Endothelial cell of umbilical vein (primary cell): ENCODE measurements around the gene SORL1. TPM values are rescaled to one million over a fixed set of nuclear protein-coding genes. Genes with fewer than 3 reads are reported as not detected.

Experiments used
- BruUV-seq: library from RNA; stranded (reverse); fragments of 400-500 nt; replicated peaks from 2 replicates; lab custom pipeline; 2021; lab: Mats Ljungman, UMichigan
- CTCF ChIA-PET: fragments of 300-600, 350-600 bp; sonication (Branson Sonifier 250); formaldehyde crosslinking; loops from one replicate; lab custom pipeline; 2021; ENCODE audit warnings: antibody characterized with exemption, inconsistent platforms; lab: Charles Lee
- POLR2A ChIA-PET: fragments of 300-600, 350-600 bp; sonication (Branson Sonifier 250); formaldehyde crosslinking; loops from one replicate; lab custom pipeline; 2021; ENCODE audit warnings: antibody characterized with exemption, inconsistent platforms; lab: Charles Lee
- DNase-seq: peaks from one replicate; pipeline ENCODE4 v3.0.0-alpha.2; 2011; ENCODE audit warnings: low read depth, low spot score
- FAIRE-seq: peaks from 2 replicates; lab custom pipeline; 2011; peaks lifted over from hg19 to GRCh38; lab: Jason Lieb, UNC
- H2AFZ ChIP-seq: 2 replicates; pipeline ENCODE4 v1.6.0; 2012; ENCODE audit warnings: low read depth, low read length, control low read depth, inconsistent platforms
- H3K27ac ChIP-seq: 2 replicates; pipeline ENCODE4 v1.5.1; 2011; ENCODE audit warnings: low read depth, mild to moderate bottlenecking, control low read depth, low read length, moderate library complexity; ENCODE audit not compliant: insufficient read depth
- H3K27me3 ChIP-seq, 2 experiments: 2 replicates each; pipeline versions ENCODE4 v1.6.0 to v1.6.1; 2011; ENCODE audit warnings: low read length in 2 of 2, mixed read lengths in 1 of 2; ENCODE audit not compliant: control insufficient read depth in 2 of 2, insufficient read depth in 2 of 2
- H3K36me3 ChIP-seq, 2 experiments: 2 replicates in 1 of 2; 3 replicates in 1 of 2; pipeline ENCODE4 v1.5.1; 2011; ENCODE audit warnings: low read length in 2 of 2, mild to moderate bottlenecking in 1 of 2, moderate library complexity in 1 of 2; ENCODE audit not compliant: control insufficient read depth in 2 of 2, insufficient read depth in 2 of 2; ENCODE audit errors: extremely low read depth in 1 of 2
- H3K4me1 ChIP-seq: 3 replicates; pipeline ENCODE4 v1.5.1; 2011; ENCODE audit warnings: mild to moderate bottlenecking, low read length; ENCODE audit not compliant: control insufficient read depth, insufficient read depth; ENCODE audit errors: extremely low read depth
- H3K4me2 ChIP-seq: 2 replicates; pipeline ENCODE4 v1.6.1; 2011; ENCODE audit warnings: low read length, control low read depth, mixed read lengths; ENCODE audit not compliant: insufficient read depth
- H3K4me3 ChIP-seq, 3 experiments: fragments of 200-600 bp in 1 of 3; sonication (generic), shearing (Covaris generic) in 1 of 3; replicated peaks in 1 of 3; 2 replicates each; pipeline ENCODE4 v1.5.1; 2011 to 2016; ENCODE audit warnings: control low read depth in 3 of 3, low read length in 3 of 3, mild to moderate bottlenecking in 2 of 3, inconsistent platforms in 1 of 3, low read depth in 1 of 3, moderate library complexity in 1 of 3; ENCODE audit not compliant: insufficient read depth in 1 of 3
- H3K79me2 ChIP-seq: 2 replicates; pipeline ENCODE4 v1.6.0; 2012; ENCODE audit warnings: low read length, inconsistent platforms; ENCODE audit not compliant: control insufficient read depth, insufficient read depth
- H3K9ac ChIP-seq: replicated peaks from 2 replicates; pipeline ENCODE3; 2011; ENCODE audit warnings: low read length, control low read depth; ENCODE audit not compliant: insufficient read depth; ENCODE audit errors: extremely low read depth
- H3K9me1 ChIP-seq: replicated peaks from 3 replicates; pipeline ENCODE4 v1.6.0; 2011; ENCODE audit warnings: mild to moderate bottlenecking, low read length; ENCODE audit not compliant: control insufficient read depth, insufficient read depth; ENCODE audit errors: extremely low read depth
- H3K9me3 ChIP-seq: replicated peaks from 2 replicates; pipeline ENCODE4 v1.5.1; 2012; ENCODE audit warnings: low read length, inconsistent platforms; ENCODE audit not compliant: control insufficient read depth, insufficient read depth
- H4K20me1 ChIP-seq: replicated peaks from 2 replicates; pipeline ENCODE3; 2011; ENCODE audit warnings: mild to moderate bottlenecking, low read length; ENCODE audit not compliant: control insufficient read depth, insufficient read depth; ENCODE audit errors: extremely low read depth
- CTCF ChIP-seq, 2 donors: IDR thresholded peaks; 1 replicate in 1 of 2; 2 replicates in 1 of 2; pipeline ENCODE4 v1.5.1; 2011; ENCODE audit warnings: low read length in 2 of 2, mild to moderate bottlenecking in 2 of 2, moderate library complexity in 2 of 2, control low read depth in 1 of 2, inconsistent platforms in 1 of 2, low read depth in 1 of 2; ENCODE audit not compliant: insufficient read depth in 1 of 2; ENCODE audit errors: extremely low read depth in 1 of 2
- EZH2 ChIP-seq: IDR thresholded peaks from 2 replicates; pipeline ENCODE4 v1.6.1; 2012; ENCODE audit warnings: borderline replicate concordance, low read depth, mild to moderate bottlenecking, moderate library complexity, low read length, inconsistent platforms; ENCODE audit not compliant: severe bottlenecking
- FOS ChIP-seq: IDR thresholded peaks from 2 replicates; pipeline ENCODE4 v1.6.1; 2011; ENCODE audit warnings: mild to moderate bottlenecking, low read length, moderate library complexity, borderline replicate concordance; ENCODE audit not compliant: insufficient read depth
- GATA2 ChIP-seq: IDR thresholded peaks from 2 replicates; pipeline ENCODE4 v1.7.0; 2011; ENCODE audit warnings: low read depth, mild to moderate bottlenecking, moderate library complexity, mixed read lengths, low read length; ENCODE audit not compliant: insufficient read length, insufficient read depth
- JUN ChIP-seq: IDR thresholded peaks from 2 replicates; pipeline ENCODE4 v1.6.1; 2011; ENCODE audit warnings: borderline replicate concordance, low read depth; ENCODE audit not compliant: insufficient read length, insufficient read depth
- MAX ChIP-seq: IDR thresholded peaks from 2 replicates; pipeline ENCODE4 v1.6.1; 2011; ENCODE audit not compliant: insufficient read depth, insufficient read length
- MYC ChIP-seq: IDR thresholded peaks from one replicate; pipeline ENCODE4 v1.6.1; 2011; ENCODE audit warnings: mild to moderate bottlenecking, low read depth, low read length
- POLR2A ChIP-seq: IDR thresholded peaks from 2 replicates; pipeline ENCODE4 v1.6.1; 2012; ENCODE audit warnings: low read depth, mild to moderate bottlenecking, control low read depth, low read length
- POLR2AphosphoS5 ChIP-seq: IDR thresholded peaks from 2 replicates; pipeline ENCODE4 v1.6.1; 2012; ENCODE audit warnings: low read depth, mild to moderate bottlenecking, control low read depth, low read length, moderate library complexity; ENCODE audit not compliant: insufficient read depth
- dilution Hi-C: fragments of 300-500 bp; cut with MboI; formaldehyde crosslinking; loops from one replicate; pipeline ENCODE4 v1.15.0; 2019; ENCODE audit warnings: low sequenced_read_pairs; ENCODE audit not compliant: extremely low pct_ligation_motif_present
- intact Hi-C: fragments of 100-400 bp; cut with micrococcal nuclease; formaldehyde crosslinking; loops from one replicate; pipeline ENCODE4 v1.10.0; 2022
- polyA plus RNA-seq, 4 experiments: library from polyadenylated mRNA; depleted of rRNA in 3 of 4; stranded (reverse) in 3 of 4; unstranded in 1 of 4; fragments of >200 nt; gene quantifications; 2 replicates each; pipeline versions ENCODE4 v1.2.1 to v1.2.3, GENCODE V29; 2011 to 2012; ENCODE audit warnings: missing spikeins in 1 of 4
- total RNA-seq: library from RNA; stranded (reverse); gene quantifications from 2 replicates; pipeline ENCODE4 v1.2.3, GENCODE V29; 2021

The SORL1 gene
- total and polyA plus RNA-seq, 2 donors (not counting 3 experiments of a cell fraction or from before 2014, with no cell fraction given) = 0.17 to 0.31 TPM

DNA sequence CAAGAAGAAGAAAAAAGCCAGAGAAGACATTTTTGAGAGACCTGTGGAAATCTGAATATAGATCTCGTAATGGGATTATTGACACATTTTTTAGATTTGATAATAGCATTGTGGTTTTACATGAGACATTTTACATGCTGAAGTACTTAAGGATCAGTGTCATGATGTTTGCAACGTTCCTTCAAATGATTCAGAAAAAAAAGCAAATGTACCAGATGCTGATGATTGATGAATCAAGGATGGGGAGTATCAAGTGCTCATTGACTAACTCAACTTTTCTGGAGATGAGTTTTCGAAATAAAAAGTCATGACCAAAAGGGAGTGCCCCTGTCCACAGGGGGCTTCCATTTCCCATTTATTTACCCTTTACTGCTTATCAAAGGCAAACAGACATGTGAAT, 207.7 kb downstream of the SORL1 start:
- ChIA-PET POLR2A (no interaction called here), CTCF (no interaction called here)
- H3K9me1 ChIP-seq = no peaks in the 10 kb centered on the region
- H3K79me2 ChIP-seq = no peaks in the 10 kb centered on the region
- H3K9ac ChIP-seq = no peak overlapping the region
- H3K9me3 ChIP-seq = no peaks in the 10 kb centered on the region
- no TSS peak for BruUV-seq
- no peak overlapping the region for H3K27ac ChIP-seq
- peaks cover 2% of the 10 kb centered on the region for H3K4me1 ChIP-seq
- no peak for FAIRE-seq
- H2AFZ ChIP-seq = no peak overlapping the region
- no peak overlapping the region for H3K4me3 ChIP-seq
- no peak overlapping the region for H3K4me2 ChIP-seq
- dilution Hi-C loops = no loop called here
- TF ChIP-seq CTCF (IDR thresholded peaks at IDR 0.05; ENCODE audit: extremely low read depth in 1 of 2, insufficient read depth in 1 of 2, low read depth in 1 of 2, low read length in 2 of 2) (no peak), JUN (no peak), MAX (no peak), EZH2 (no peak), GATA2 (no peak), POLR2AphosphoS5 (no peak), MYC (no peak), FOS (no peak), POLR2A (no peak)
- no peaks in the 10 kb centered on the region for H4K20me1 ChIP-seq
- no peak for DNase-seq
- no peaks in the 10 kb centered on the region for H3K36me3 ChIP-seq
- intact Hi-C loops = loop anchor here (5.0 kb wide), 2 partner anchors 172 to 272 kb away; no protein-coding TSS in a partner anchor
- peaks cover 6 to 7% of the 10 kb centered on the region in 2 experiments for H3K27me3 ChIP-seq
